MCF 10A (cell line): Measurements from ENCODE around the gene ARHGEF37. TPM values are rescaled to one million over a fixed set of nuclear protein-coding genes. Genes with fewer than 3 reads are reported as not detected.
"Not testable (repeated sequence)": the region's sequence is repeated elsewhere in the genome, so short reads cannot be mapped to it uniquely, and the experiment has no call there.

Experiments used
- BruUV-seq: library from RNA; stranded (reverse); fragments of 400-500 nt; replicated peaks from 2 replicates; lab custom pipeline; 2021; lab: Mats Ljungman, UMichigan
- CTCF ChIA-PET: fragments of 300-600 bp; sonication (Branson Sonifier 250); formaldehyde crosslinking; extraction: SDS; loops from one replicate; lab custom pipeline; 2021; ENCODE audit warnings: antibody characterized with exemption, inconsistent platforms; lab: Yijun Ruan, JAX
- POLR2A ChIA-PET: fragments of 300-600, 350-650 bp; sonication (Branson Sonifier 250); formaldehyde crosslinking; extraction: SDS; loops from one replicate; lab custom pipeline; 2020; ENCODE audit warnings: antibody characterized with exemption, inconsistent platforms; lab: Yijun Ruan, JAX
- DNase-seq: peaks from one replicate; pipeline ENCODE4 v3.0.0-alpha.2; 2018; ENCODE audit not compliant: unreplicated experiment
- H3K27ac Mint-ChIP-seq: one replicate; pipeline ENCODE4 v1.8.0; 2022; ENCODE audit warnings: mild to moderate bottlenecking, low read depth, mixed read lengths; ENCODE audit not compliant: unreplicated experiment
- H3K27me3 Mint-ChIP-seq: one replicate; pipeline ENCODE4 v1.8.0; 2022; ENCODE audit warnings: mixed read lengths; ENCODE audit not compliant: insufficient read depth, unreplicated experiment
- H3K36me3 Mint-ChIP-seq: one replicate; pipeline ENCODE4 v1.8.0; 2022; ENCODE audit warnings: mild to moderate bottlenecking, moderate library complexity, mixed read lengths; ENCODE audit not compliant: insufficient read depth, unreplicated experiment
- H3K4me1 Mint-ChIP-seq: one replicate; pipeline ENCODE4 v1.8.0; 2022; ENCODE audit warnings: mixed read lengths; ENCODE audit not compliant: insufficient read depth, unreplicated experiment
- H3K4me3 Mint-ChIP-seq: one replicate; pipeline ENCODE4 v1.8.0; 2022; ENCODE audit warnings: mild to moderate bottlenecking, moderate library complexity, mixed read lengths; ENCODE audit not compliant: unreplicated experiment
- H3K9me3 Mint-ChIP-seq: one replicate; pipeline ENCODE4 v1.8.0; 2022; ENCODE audit warnings: mixed read lengths; ENCODE audit not compliant: unreplicated experiment
- CTCF ChIP-seq: fragments of 200-600 bp; IDR thresholded peaks from one replicate; pipeline ENCODE4 v1.8.0; 2022; ENCODE audit warnings: antibody characterized with exemption, mild to moderate bottlenecking; ENCODE audit not compliant: unreplicated experiment
- intact Hi-C: fragments of 100-400 bp; cut with micrococcal nuclease; formaldehyde crosslinking; loops from 2 replicates; pipeline ENCODE4 v1.14.1; 2022
- total RNA-seq: library from RNA; stranded (reverse); gene quantifications from 2 replicates; pipeline ENCODE4 v1.2.3, GENCODE V29; 2022

Gene ARHGEF37
- total RNA-seq, 1 experiment from 2014 or later = 3.9 TPM

GRCh38 chr5:149586708-149587318 is 5.5 kb downstream of the ARHGEF37 start:
- peaks cover 24% of the 10 kb centered on the region for H3K4me1 Mint-ChIP-seq
- BruUV-seq = no TSS peak
- no peak overlapping the region for H3K4me3 Mint-ChIP-seq
- H3K27me3 Mint-ChIP-seq = no peaks in the 10 kb centered on the region
- no peak for DNase-seq
- no peak overlapping the region for H3K27ac Mint-ChIP-seq
- no peak for TF ChIP-seq CTCF
- no peaks in the 10 kb centered on the region for H3K9me3 Mint-ChIP-seq
- ChIA-PET POLR2A (interaction anchor here (0.6 to 2.4 kb wide), 10 partner anchors 9 to 1583 kb away, joined by 3 to 10 read pairs (median 4); partner anchors contain the start of gene CSNK1A1), CTCF (interaction anchor here (0.5 to 4.6 kb wide), 14 partner anchors 14 to 321 kb away, joined by 3 to 26 read pairs (median 4); no protein-coding TSS in a partner anchor)
- H3K36me3 Mint-ChIP-seq = peaks cover 6% of the 10 kb centered on the region
- intact Hi-C loops = no loop called here

DNA sequence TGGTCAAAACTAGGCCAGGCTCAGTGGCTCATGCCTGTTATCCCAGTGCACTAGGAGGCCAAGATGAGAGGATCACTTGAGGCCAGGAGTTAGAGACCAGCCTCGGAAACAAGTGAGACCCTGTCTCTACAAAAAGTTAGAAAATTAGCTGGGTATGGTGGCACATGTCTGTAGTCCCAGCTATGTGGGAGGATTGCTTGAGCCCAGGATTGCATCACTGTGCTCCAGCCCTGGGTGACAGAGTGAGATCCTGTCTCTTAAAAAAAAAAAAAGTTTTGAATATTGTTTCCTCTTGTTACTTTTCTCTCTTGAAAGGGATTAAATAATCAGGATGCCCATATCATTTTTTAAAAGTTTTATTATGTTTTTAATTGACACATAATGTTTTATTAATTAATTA is 7.6 kb downstream of the ARHGEF37 start:
- H3K9me3 Mint-ChIP-seq = no peaks in the 10 kb centered on the region
- H3K27me3 Mint-ChIP-seq = no peaks in the 10 kb centered on the region
- ChIA-PET POLR2A (interaction anchor here (0.6 to 1.3 kb wide), 4 partner anchors 8 to 1199 kb away, joined by 3 to 4 read pairs (median 3); no protein-coding TSS in a partner anchor), CTCF (interaction anchor here (1.0 to 4.6 kb wide), 6 partner anchors 10 to 29 kb away, joined by 3 to 26 read pairs (median 6); no protein-coding TSS in a partner anchor)
- intact Hi-C loops = no loop called here
- no peak overlapping the region for H3K4me3 Mint-ChIP-seq
- BruUV-seq = no TSS peak
- peaks cover 9% of the 10 kb centered on the region for H3K4me1 Mint-ChIP-seq
- DNase-seq = no peak
- H3K36me3 Mint-ChIP-seq = peaks cover 6% of the 10 kb centered on the region
- TF ChIP-seq CTCF = no peak
- no peak overlapping the region for H3K27ac Mint-ChIP-seq

DNA sequence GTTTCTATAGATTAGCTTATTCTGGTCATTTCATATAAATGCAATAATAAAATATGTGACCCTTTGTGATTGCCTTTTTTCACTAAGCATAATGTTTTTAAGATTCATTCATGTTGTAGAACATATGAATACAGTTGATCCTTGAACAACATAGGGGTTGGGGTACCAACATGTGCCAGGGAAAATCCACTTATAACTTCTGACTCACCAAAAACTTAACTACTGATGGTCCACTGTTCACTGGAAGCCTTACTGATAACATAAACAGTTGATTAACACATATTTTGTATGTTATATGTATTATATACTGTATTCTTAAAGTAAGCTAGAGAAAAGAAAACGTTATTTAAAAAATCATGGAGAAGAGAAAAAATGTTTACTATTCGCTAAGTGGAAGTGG is 12.1 kb downstream of the ARHGEF37 start:
- peaks cover 6% of the 10 kb centered on the region for H3K36me3 Mint-ChIP-seq
- POLR2A ChIA-PET = interaction anchor here (0.6 to 3.7 kb wide), 7 partner anchors 9 to 42 kb away, joined by 3 to 26 read pairs (median 6); partner anchors contain the start of genes ARHGEF37 and CSNK1A1
- H3K9me3 Mint-ChIP-seq = no peaks in the 10 kb centered on the region
- CTCF ChIA-PET = interaction anchor here (0.6 to 1.0 kb wide), 4 partner anchors 11 to 29 kb away, joined by 3 to 5 read pairs (median 4); partner anchors contain the start of gene ARHGEF37
- peaks cover 21% of the 10 kb centered on the region for H3K4me1 Mint-ChIP-seq
- no peak for TF ChIP-seq CTCF
- no peaks in the 10 kb centered on the region for H3K27me3 Mint-ChIP-seq
- intact Hi-C loops = no loop called here
- BruUV-seq = no TSS peak
- H3K4me3 Mint-ChIP-seq = no peak overlapping the region
- no peak overlapping the region for H3K27ac Mint-ChIP-seq
- DNase-seq = no peak

DNA sequence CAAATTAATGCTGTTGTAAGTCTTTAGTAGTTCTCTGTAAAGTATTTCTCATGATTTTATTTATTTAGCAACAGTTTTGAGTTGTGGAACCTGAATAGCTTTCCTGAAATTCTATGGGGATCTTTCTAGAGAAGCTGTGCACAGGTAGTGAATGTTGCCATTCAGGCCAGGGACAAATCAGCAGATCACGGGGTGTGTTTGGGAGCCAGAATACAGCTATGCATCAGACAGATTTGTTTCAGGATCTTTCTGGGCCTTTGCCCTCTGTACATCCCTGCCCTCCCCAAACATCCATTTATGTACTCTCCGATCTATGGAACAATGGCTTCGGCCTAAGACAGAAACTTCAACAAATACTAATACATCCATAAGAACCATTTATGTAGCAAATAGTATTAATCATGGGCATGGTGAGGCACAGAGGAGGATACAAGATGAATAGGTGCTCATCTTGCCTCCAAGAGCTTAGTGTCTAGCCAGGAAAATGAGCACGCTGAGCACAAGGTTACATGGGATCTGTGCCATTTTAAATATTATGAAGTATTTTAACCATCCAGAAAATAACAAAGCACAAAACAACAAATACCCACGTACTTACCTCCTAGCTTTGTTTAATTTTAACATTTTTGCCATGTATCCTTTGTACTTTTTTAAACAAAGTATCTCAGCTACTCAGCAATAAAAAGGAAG is 13.1 kb downstream of the ARHGEF37 start:
- Mint-ChIP-seq H3K27me3 (no peaks in the 10 kb centered on the region), H3K9me3 (no peaks in the 10 kb centered on the region), H3K36me3 (peaks cover 6% of the 10 kb centered on the region), H3K4me3 (no peak overlapping the region), H3K4me1 (peaks cover 21% of the 10 kb centered on the region), H3K27ac (no peak overlapping the region)
- ChIA-PET CTCF (interaction anchor here (0.6 to 4.9 kb wide), 5 partner anchors 11 to 152 kb away, joined by 3 to 27 read pairs (median 4); partner anchors contain the start of gene ARHGEF37), POLR2A (interaction anchor here (1.2 to 4.0 kb wide), 4 partner anchors 11 to 45 kb away, joined by 3 to 26 read pairs (median 14); partner anchors contain the start of gene ARHGEF37)
- BruUV-seq = no TSS peak
- DNase-seq = no peak
- TF ChIP-seq CTCF = no peak
- intact Hi-C loops = no loop called here

DNA sequence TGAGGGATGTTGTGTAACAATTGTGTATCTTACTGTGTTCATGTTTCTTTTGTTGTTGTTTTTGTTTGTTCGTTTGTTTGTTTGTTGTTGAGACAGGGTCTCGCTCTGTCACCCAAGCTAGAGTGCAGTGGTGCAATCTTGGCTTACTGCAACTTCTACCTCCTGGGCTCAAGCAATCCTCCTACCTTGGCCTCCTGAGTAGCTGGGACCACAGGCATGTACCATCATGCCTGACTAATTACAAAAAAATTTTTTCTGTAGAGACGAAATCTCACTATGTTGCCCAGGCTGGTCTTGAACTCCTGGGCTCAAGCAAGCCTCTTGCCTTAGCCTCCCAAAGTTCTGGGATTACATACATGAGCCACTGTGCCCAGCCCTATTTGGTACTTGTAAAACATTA is 13.8 kb downstream of the ARHGEF37 start:
- H3K9me3 Mint-ChIP-seq, H3K27me3 Mint-ChIP-seq, intact Hi-C loops, DNase-seq, H3K4me3 Mint-ChIP-seq, BruUV-seq, H3K36me3 Mint-ChIP-seq: not testable (repeated sequence)
- ChIA-PET CTCF (interaction anchor here (0.6 to 4.9 kb wide), 8 partner anchors 8 to 228 kb away, joined by 4 to 27 read pairs (median 4); no protein-coding TSS in a partner anchor), POLR2A (interaction anchor here (1.2 to 4.0 kb wide), 4 partner anchors 11 to 46 kb away, joined by 3 to 26 read pairs (median 14); partner anchors contain the start of gene ARHGEF37)
- Mint-ChIP-seq H3K4me1 (peaks cover 21% of the 10 kb centered on the region), H3K27ac (peak overlapping the region; percentile 22)
